Suppressor macrophage (primary cell): ENCODE results near the gene FHIT.
"Not testable (repeated sequence)": the region's sequence is repeated elsewhere in the genome, so short reads cannot be mapped to it uniquely, and the experiment has no call there.

Experiments used
- DNase-seq, 4 experiments: peaks; one replicate each; pipeline ENCODE4 v3.0.0-alpha.2; 2020 to 2022

The FHIT gene

GRCh38 chr3:61053781-61054496, 197.3 kb downstream of the FHIT start:
- DNase-seq, result no peak

DNA sequence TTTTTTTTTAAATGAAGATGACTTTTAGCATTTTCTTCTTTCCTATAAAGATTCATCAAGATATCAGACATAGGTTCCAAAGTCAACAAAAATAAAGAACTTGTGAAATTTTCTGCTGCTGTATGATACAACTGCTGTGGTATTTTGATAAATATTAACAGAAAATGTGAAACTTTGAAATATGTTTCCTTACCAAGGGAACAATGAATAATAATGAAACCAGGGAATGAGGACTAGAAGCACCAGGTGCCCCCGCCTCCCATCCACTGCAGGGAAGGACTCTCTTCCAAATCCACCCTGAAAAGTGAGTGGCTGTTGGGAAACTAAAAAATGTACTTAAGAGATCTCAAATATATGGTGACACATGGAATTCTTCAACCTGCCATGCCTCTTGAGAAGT, 198.4 kb downstream of the FHIT start:
- DNase-seq, result no peak

GRCh38 chr3:61051666-61052065, 199.6 kb downstream of the FHIT start:
- DNase-seq, result no peak

DNA sequence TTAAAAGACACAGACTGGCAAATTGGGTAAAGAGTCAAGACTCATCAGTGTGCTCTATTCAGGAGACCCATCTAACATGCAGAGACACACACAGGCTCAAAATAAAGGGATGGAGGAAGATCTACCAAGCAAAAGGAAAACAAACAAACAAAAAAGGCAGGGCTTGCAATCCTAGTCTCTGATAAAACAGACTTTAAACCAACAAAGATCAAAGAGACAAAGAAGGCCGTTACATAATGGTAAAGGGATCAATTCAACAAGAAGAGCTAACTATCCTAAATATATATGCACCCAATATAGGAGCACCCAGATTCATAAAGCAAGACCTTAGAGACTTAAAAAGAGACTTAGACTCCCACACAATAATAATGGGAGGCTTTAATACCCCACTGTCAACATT, 206.1 kb downstream of the FHIT start:
- not testable (repeated sequence) for DNase-seq

DNA sequence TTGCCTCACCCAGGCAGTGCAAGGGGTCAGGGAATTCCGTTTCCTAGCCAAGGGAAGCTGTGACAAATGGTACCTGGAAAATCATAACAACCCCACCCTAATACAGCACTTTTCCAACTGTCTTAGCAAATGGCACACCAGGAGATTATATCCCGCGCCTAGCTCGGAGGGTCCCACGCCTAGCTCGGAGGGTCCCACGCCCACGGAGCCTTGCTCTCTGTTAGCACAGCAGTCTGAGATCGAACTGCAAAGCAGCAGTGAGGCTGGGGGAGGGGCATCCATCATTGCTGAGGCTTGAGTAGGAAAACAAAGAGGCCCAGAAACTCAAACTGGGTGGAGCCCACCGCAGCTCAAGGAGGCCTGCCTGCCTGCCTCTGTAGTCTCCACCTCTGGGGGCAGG, 208.1 kb downstream of the FHIT start:
- DNase-seq, result no peak

GRCh38 chr3:61040618-61041017, 210.6 kb downstream of the FHIT start:
- DNase-seq, result no peak

GRCh38 chr3:61035573-61035972, 215.7 kb downstream of the FHIT start:
- DNase-seq, result no peak

GRCh38 chr3:61032991-61033390, 218.3 kb downstream of the FHIT start:
- DNase-seq, result no peak

- DNase-seq, result no peak
Observed at GRCh38 chr3:61031503-61031902, 219.7 kb downstream of the FHIT start.

DNA sequence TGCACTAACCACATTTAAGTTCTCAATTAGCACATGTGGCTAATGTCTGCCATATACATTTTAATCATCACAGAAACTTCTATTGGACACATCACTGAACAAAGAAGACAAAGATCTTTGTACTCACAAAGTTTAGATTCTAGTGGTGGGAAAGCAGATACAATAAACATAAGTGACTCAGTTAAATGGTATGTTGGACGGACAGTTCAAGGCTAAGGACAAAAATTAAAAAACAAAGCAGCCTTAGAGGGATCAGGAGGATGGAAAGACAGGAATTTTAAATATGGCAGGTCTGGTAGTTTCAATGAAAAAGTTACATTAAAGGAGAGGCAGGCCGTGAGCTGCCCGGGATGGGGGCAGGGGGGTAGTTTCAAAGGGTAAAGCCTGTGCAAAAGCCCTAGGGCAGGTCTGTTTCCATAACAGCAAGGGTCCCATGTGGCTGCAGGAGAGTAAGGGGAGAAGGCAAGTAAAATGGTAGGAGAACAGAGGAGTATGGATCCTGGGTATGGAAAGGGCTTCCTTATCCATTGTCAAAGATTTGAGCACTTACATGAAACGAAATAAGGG, 220.7 kb downstream of the FHIT start:
- no peak for DNase-seq

DNA sequence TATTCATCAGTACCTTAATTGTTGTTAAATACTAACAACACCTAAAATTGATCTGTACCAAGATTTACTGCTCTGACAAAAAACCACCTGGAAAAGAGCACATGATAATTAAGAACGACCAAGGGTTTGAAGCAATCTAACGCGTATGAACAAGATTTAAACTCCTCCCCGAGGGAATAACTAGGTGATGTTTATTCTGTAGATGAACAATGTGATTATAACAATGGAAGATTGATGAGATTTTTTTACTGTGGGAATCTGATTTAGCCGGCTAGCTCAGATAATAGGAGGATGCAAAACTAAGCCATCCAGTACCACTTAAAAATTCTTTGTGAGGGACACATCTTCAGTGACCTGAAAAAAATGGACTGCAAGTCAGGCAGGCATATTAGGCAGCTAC, 222.1 kb downstream of the FHIT start:
- no peak for DNase-seq

- no peak for DNase-seq
Observed at GRCh38 chr3:61018807-61019206, 232.4 kb downstream of the FHIT start.

DNA sequence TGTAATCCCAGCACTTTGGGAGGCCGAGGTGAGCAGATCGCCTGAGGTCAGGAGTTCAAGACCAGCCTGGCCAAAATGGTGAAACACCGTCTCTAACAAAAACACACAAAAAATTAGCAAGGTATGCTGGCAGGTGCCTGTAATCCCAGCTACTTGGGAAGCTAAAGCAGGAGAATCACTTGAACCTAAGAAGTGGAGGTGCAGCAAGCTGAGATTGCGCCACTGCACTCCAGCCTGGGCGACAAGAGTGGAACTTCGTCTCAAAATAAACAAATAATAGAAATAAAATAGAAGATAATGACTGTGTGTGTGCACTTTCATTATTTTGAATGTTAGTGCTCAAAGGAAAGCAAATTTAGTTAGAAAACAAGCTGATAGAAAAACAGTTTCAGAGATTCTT, 234.2 kb downstream of the FHIT start:
- not testable (repeated sequence) for DNase-seq

DNA sequence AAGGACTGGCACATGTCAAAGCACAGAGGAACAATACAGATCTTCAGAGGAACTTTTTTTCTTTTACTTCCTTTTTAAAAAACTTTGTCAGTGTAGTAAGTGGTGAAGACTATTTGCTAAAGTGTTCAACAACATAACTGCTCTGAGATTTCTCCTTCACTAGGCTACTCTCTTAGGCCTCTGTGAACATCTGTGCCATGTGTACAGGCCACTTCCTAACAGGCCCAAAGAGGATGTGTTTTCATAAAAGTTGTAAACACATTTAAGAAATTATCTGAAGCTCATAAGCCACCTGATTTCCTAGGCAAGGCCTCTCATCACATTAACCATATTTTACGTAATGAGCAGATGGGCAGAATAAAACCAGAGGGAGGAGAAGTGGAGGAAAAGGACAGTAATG, 235.4 kb downstream of the FHIT start:
- peak in 2 of 4 experiments; percentile 5 to 17 for DNase-seq

- DNase-seq, result no peak
Observed at GRCh38 chr3:61015408-61015807, 235.8 kb downstream of the FHIT start.

GRCh38 chr3:61008998-61009380, 242.3 kb downstream of the FHIT start:
- peak; percentile 75 to 90 (median 84) for DNase-seq

GRCh38 chr3:61008153-61008997, 242.9 kb downstream of the FHIT start:
- peak; percentile 10 to 58 (median 30) for DNase-seq

GRCh38 chr3:61005591-61005990, 245.7 kb downstream of the FHIT start:
- DNase-seq, result no peak

DNA sequence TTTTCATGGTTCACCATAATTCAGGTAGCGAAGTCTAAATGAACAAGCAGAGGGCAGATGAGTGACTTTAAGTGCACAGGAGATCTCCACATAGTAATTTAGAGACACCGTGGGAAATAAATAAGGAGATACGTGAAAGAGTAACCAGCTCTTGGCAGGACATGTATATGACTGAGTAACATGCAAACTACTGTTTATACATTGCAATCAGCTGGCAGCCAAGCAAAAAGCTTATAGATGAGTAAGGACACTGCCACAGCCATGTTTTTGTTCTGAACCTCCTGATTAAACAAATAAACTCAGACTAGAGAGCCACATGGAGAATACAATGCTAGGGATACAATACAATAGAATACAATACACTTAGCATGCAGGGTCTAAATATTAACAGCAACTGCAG, 252.4 kb downstream of the FHIT start:
- no peak for DNase-seq

- DNase-seq, result peak; percentile 80 to 91 (median 86)
Observed at GRCh38 chr3:60992395-60992794, 258.9 kb downstream of the FHIT start.

DNA sequence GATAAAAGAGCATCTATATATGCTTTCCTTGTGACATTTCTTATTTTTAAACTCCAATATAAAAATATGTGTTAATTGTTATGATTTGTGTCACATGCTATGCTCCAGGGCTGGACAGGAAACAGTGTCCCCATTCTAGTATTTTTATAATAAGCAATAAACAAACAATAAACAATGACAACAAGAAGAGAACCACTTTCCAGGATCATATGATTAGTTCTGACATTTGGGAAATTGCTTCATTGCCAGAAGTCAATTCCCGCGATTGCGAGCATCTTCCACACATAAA, 260.9 kb downstream of the FHIT start:
- DNase-seq, result no peak

DNA sequence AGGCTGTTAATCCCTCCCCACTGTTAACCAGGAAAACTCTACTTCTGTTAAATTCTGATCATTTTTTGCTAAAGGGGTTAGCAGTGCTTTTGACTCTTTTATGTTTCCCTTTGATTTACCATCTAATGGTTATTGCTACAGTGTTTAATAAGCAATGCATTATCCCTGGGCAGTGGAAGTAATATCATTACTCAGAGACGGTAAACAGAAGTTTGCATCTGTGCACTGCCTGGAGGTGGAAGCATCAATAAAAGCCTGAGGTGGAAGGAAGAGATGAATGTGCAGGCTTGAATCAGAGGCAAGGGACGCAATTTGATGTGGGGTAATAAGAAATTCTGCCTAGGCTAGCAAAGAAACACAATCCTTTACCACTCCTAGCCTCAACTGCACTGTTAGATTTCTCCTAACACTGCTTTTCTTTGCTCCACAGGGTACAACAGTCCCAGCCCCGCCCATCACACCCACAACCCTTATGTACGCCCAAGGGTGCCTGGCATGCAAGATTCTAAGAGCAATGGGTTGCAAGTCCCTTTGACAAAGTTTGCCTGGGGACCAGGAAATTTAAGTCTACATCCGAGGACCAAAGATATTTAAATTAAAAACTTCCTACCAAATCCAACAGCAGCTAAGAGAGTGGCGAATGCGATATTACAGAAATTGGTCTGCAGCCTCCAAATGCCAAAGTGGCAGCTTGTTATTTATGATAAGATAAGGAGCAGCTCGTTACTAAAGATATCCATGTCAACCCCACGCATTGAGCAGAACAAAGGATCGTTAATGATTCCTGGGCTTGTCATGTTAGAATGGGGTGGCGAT, 261.4 kb downstream of the FHIT start:
- no peak for DNase-seq

DNA sequence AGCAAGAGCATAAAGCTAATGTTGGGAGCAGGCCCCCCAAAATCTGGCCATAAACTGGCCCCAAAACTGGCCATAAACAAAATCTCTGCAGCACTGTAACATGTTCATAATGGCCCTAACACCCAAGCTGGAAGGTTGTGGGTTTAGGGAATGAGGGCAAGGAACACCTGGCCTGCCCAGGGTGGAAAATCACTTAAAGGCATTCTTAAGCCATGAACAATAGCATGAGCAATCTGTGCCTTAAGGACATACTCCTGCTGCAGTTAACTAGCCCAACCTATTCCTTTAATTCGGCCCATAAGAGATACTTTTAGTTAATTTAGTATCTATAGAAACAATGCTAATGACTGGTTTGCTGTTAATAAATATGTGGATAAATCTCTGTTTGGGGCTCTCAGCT, 264.1 kb downstream of the FHIT start:
- DNase-seq, result not testable (repeated sequence)
